K562 (cell line): ENCODE measurements around the gene P2RX3. TPM values are rescaled to one million over a fixed set of nuclear protein-coding genes. Genes with fewer than 3 reads are reported as not detected.
A peak's percentile ranks its signal among the peaks of the same experiment; 100 is the strongest.

Experiments used
- CEBPG ChIP-seq, 3 experiments: fragments of 200-800 bp in 1 of 3; sonication (Bioruptor generic) in 1 of 3; sonication (generic) in 1 of 3; formaldehyde crosslinking in 1 of 3; IDR thresholded peaks in 2 of 3; conservative IDR thresholded peaks in 1 of 3; 2 replicates each; pipeline versions ENCODE4 v1.6.1 to v1.8.0; 2016 to 2022; ENCODE audit warnings: missing compliant biosample characterization in 2 of 3, missing genetic modification characterization in 2 of 3, mild to moderate bottlenecking in 1 of 3, missing genetic modification reagents in 1 of 3
- GATAD2B ChIP-seq: fragments of 450-650 bp; IDR thresholded peaks from 2 replicates; pipeline ENCODE4 v1.6.1; 2017; ENCODE audit warnings: mild to moderate bottlenecking, borderline replicate concordance
- HDAC2 ChIP-seq: fragments of 450-650 bp; IDR thresholded peaks from 2 replicates; pipeline ENCODE4 v1.6.1; 2016; ENCODE audit warnings: mild to moderate bottlenecking
- JUND ChIP-seq, 2 experiments: IDR thresholded peaks; 2 replicates in 1 of 2; 3 replicates in 1 of 2; pipeline ENCODE4 v1.6.1; 2011; ENCODE audit warnings: borderline replicate concordance in 2 of 2, low read depth in 2 of 2, low read length in 2 of 2, improper control_type of control experiment in 1 of 2, missing biosample characterization in 1 of 2, missing genetic modification characterization in 1 of 2, missing genetic modification reagents in 1 of 2
- L3MBTL2 ChIP-seq: fragments of 450-650 bp; IDR thresholded peaks from 2 replicates; pipeline ENCODE4 v1.6.1; 2016; ENCODE audit warnings: mild to moderate bottlenecking, moderate library complexity
- LCOR ChIP-seq: sonication (generic); formaldehyde crosslinking; IDR thresholded peaks from 2 replicates; pipeline ENCODE4 v1.8.0; 2022; ENCODE audit warnings: mild to moderate bottlenecking, missing genetic modification reagents
- NBN ChIP-seq: fragments of 450-650 bp; IDR thresholded peaks from 2 replicates; pipeline ENCODE4 v1.6.1; 2016; ENCODE audit warnings: low read depth, mild to moderate bottlenecking
- NFE2L1 ChIP-seq: fragments of 450-650 bp; IDR thresholded peaks from 2 replicates; pipeline ENCODE4 v1.6.1; 2016; ENCODE audit warnings: missing genetic modification characterization, low read depth, mild to moderate bottlenecking, missing compliant biosample characterization, moderate library complexity, borderline replicate concordance
- POLR2B ChIP-seq: fragments of 450-650 bp; IDR thresholded peaks from 2 replicates; pipeline ENCODE4 v1.6.1; 2018; ENCODE audit warnings: low read depth; ENCODE audit not compliant: partially characterized antibody
- PTRF ChIP-seq: fragments of 450-650 bp; IDR thresholded peaks from 2 replicates; pipeline ENCODE4 v1.6.1; 2016; ENCODE audit warnings: mild to moderate bottlenecking, missing genetic modification characterization, missing compliant biosample characterization
- SOX6 ChIP-seq: fragments of 450-650 bp; IDR thresholded peaks from 2 replicates; pipeline ENCODE4 v1.6.1; 2014; ENCODE audit warnings: mild to moderate bottlenecking
- STAT5B ChIP-seq: fragments of 250-450 bp; sonication (Bioruptor Pico); IDR thresholded peaks from 2 replicates; pipeline ENCODE4 v1.8.0; 2021; ENCODE audit warnings: mild to moderate bottlenecking, inconsistent platforms
- TCF3 ChIP-seq: sonication (generic); formaldehyde crosslinking; IDR thresholded peaks from 2 replicates; pipeline ENCODE4 v1.4.0; 2020; ENCODE audit warnings: mild to moderate bottlenecking, missing genetic modification reagents
- TCF7L2 ChIP-seq: fragments of 150-350 bp; IDR thresholded peaks from 2 replicates; pipeline ENCODE4 v1.6.1; 2016; ENCODE audit warnings: low read depth, mild to moderate bottlenecking, low read length, moderate library complexity
- TRIM28 ChIP-seq: fragments of 450-650 bp; IDR thresholded peaks from 2 replicates; pipeline ENCODE4 v1.6.1; 2017
- ZBTB33 ChIP-seq: sonication (generic); formaldehyde crosslinking; IDR thresholded peaks from 2 replicates; pipeline ENCODE4 v1.8.1; 2023; ENCODE audit warnings: mild to moderate bottlenecking, missing genetic modification reagents
- ZNF217 ChIP-seq: sonication (generic); formaldehyde crosslinking; IDR thresholded peaks from 2 replicates; pipeline ENCODE4 v1.8.0; 2022; ENCODE audit warnings: mild to moderate bottlenecking, missing genetic modification reagents
- ZNF316 ChIP-seq: fragments of 450-650 bp; IDR thresholded peaks from 2 replicates; pipeline ENCODE4 v1.6.1; 2016
- ZNF609 ChIP-seq: sonication (generic); formaldehyde crosslinking; IDR thresholded peaks from 2 replicates; pipeline ENCODE4 v1.8.1; 2023; ENCODE audit warnings: missing genetic modification reagents, mild to moderate bottlenecking, borderline replicate concordance
- ZNF764 ChIP-seq: fragments of 250-450 bp; sonication (Bioruptor Pico); IDR thresholded peaks from 2 replicates; pipeline ENCODE4 v1.4.0; 2020; ENCODE audit warnings: low read depth, mild to moderate bottlenecking, moderate library complexity
- polyA plus RNA-seq, 8 experiments: library from polyadenylated mRNA; depleted of rRNA in 4 of 8; stranded (reverse) in 5 of 8; unstranded in 3 of 8; fragments of >200 nt; fragmentation: Nextera tagmentation in 2 of 8; fragmentation: Illumina TruSeq in 1 of 8; extraction: Ambion mirVana in 2 of 8; extraction: Trizol in 1 of 8; gene quantifications; 2 replicates each; pipeline versions ENCODE4 v1.2.1 to v1.2.3, GENCODE V29; 2011 to 2014; ENCODE audit warnings: inconsistent platforms in 1 of 8, missing spikeins in 1 of 8
- total RNA-seq, 7 experiments: library from RNA; depleted of rRNA in 6 of 7; stranded (reverse); fragments of >200 nt in 6 of 7; fragmentation: Illumina TruSeq in 2 of 7; extraction: Trizol in 2 of 7; gene quantifications; 2 replicates each; pipeline versions ENCODE4 v1.2.1 to v1.2.3, GENCODE V29; 2011 to 2021; ENCODE audit warnings: low replicate concordance in 1 of 7
- TF ChIP-seq, protein P1 (sequence below): sonication (generic); formaldehyde crosslinking; IDR thresholded peaks from 2 replicates; pipeline ENCODE4 v1.8.0; 2022; ENCODE audit warnings: missing genetic modification reagents, mild to moderate bottlenecking, borderline replicate concordance

The P2RX3 gene
- total and polyA plus RNA-seq, 9 of the 15 experiments (the other 6 are each of a cell fraction or from before 2014, with no cell fraction given) = not detected

- TF ChIP-seq, protein P1, sequence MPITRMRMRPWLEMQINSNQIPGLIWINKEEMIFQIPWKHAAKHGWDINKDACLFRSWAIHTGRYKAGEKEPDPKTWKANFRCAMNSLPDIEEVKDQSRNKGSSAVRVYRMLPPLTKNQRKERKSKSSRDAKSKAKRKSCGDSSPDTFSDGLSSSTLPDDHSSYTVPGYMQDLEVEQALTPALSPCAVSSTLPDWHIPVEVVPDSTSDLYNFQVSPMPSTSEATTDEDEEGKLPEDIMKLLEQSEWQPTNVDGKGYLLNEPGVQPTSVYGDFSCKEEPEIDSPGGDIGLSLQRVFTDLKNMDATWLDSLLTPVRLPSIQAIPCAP (CRISPR knock-in tag) = no peak
- no peak for TF ChIP-seq ZNF764 (CRISPR knock-in tag)
- peak; percentile 30 for TF ChIP-seq POLR2B
- TF ChIP-seq STAT5B (CRISPR knock-in tag) = no peak
- no peak for TF ChIP-seq NFE2L1 (tag)
- TF ChIP-seq CEBPG (CRISPR knock-in tag; IDR thresholded peaks at IDR 0.05) = no peak
- no peak for TF ChIP-seq CEBPG (tag; conservative IDR thresholded peaks at IDR 0.05 in 1 of 2, IDR thresholded peaks at IDR 0.05 in 1 of 2)
- TF ChIP-seq ZNF609 (CRISPR knock-in tag) = no peak
- 0 out of 2 replicates have a peak, but pooled peaks have one; percentile 43 for TF ChIP-seq NBN
- peak; percentile 97 for TF ChIP-seq JUND (IDR thresholded peaks at IDR 0.05; ENCODE audit: borderline replicate concordance, low read depth, low read length)
- TF ChIP-seq JUND (tag; IDR thresholded peaks at IDR 0.05; ENCODE audit: borderline replicate concordance, low read depth, low read length) = peak; percentile 99
- peak; percentile 91 for TF ChIP-seq TCF3 (CRISPR knock-in tag)
- TF ChIP-seq SOX6 = peak; percentile 87
- peak; percentile 40; the same call in 1 of the 2 replicates for TF ChIP-seq L3MBTL2
- no peak for TF ChIP-seq ZNF316
- TF ChIP-seq ZNF217 (CRISPR knock-in tag) = no peak
- no peak for TF ChIP-seq TRIM28
- no peak for TF ChIP-seq HDAC2
- no peak for TF ChIP-seq TCF7L2
- no peak for TF ChIP-seq LCOR (CRISPR knock-in tag)
- TF ChIP-seq ZBTB33 (CRISPR knock-in tag) = no peak
- peak; percentile 13; the same call in 1 of the 2 replicates for TF ChIP-seq GATAD2B
- TF ChIP-seq PTRF (tag) = no peak
These were observed 64.2 kb downstream of the P2RX3 start (continued) for GRCh38 chr11:57402188-57403002.
